Keratinocyte (primary cell): Measurements from ENCODE around the gene TEX19. TPM values are rescaled to one million over a fixed set of nuclear protein-coding genes. Genes with fewer than 3 reads are reported as not detected.

ENCODE experiments used
- DNase-seq: peaks from one replicate; pipeline ENCODE4 v3.0.0-alpha.2; 2011; ENCODE audit warnings: low read depth, missing footprints, low spot score
- FAIRE-seq: peaks from 2 replicates; lab custom pipeline; 2011; peaks lifted over from hg19 to GRCh38; lab: Jason Lieb, UNC
- H2AFZ ChIP-seq: 2 replicates; pipeline ENCODE4 v1.6.0; 2012; ENCODE audit warnings: low read length, control low read depth, inconsistent platforms; ENCODE audit not compliant: control insufficient read depth
- H3K27ac ChIP-seq: 2 replicates; pipeline ENCODE4 v1.5.1; 2011; ENCODE audit warnings: low read length; ENCODE audit not compliant: control insufficient read depth, insufficient read depth
- H3K27me3 ChIP-seq: 3 replicates; pipeline ENCODE4 v1.6.0; 2011; ENCODE audit warnings: low read length; ENCODE audit not compliant: control insufficient read depth, insufficient read depth; ENCODE audit errors: extremely low read depth
- H3K36me3 ChIP-seq, 2 experiments: 2 replicates in 1 of 2; 3 replicates in 1 of 2; pipeline ENCODE4 v1.5.1; 2011; ENCODE audit warnings: low read length in 2 of 2, mild to moderate bottlenecking in 1 of 2; ENCODE audit not compliant: control insufficient read depth in 2 of 2, insufficient read depth in 2 of 2; ENCODE audit errors: extremely low read depth in 1 of 2
- H3K4me1 ChIP-seq: 3 replicates; pipeline ENCODE4 v1.5.1; 2011; ENCODE audit warnings: low read length; ENCODE audit not compliant: control insufficient read depth, insufficient read depth; ENCODE audit errors: extremely low read depth
- H3K4me2 ChIP-seq: 3 replicates; pipeline ENCODE4 v1.6.0; 2011; ENCODE audit warnings: low read depth, low read length; ENCODE audit not compliant: control insufficient read depth, insufficient read depth; ENCODE audit errors: extremely low read depth
- H3K4me3 ChIP-seq, 3 experiments: fragments of 200-600 bp in 1 of 3; sonication (generic) in 1 of 3; 2 replicates in 2 of 3; 3 replicates in 1 of 3; pipeline ENCODE4 v1.5.1; 2011 to 2016; ENCODE audit warnings: low read length in 3 of 3, mild to moderate bottlenecking in 3 of 3, control low read depth in 2 of 3, inconsistent platforms in 1 of 3, low read depth in 1 of 3, mixed read lengths in 1 of 3, mixed run types in 1 of 3, moderate library complexity in 1 of 3; ENCODE audit not compliant: control insufficient read depth in 2 of 3, insufficient read depth in 2 of 3; ENCODE audit errors: extremely low read depth in 1 of 3
- H3K79me2 ChIP-seq: 2 replicates; pipeline ENCODE4 v1.6.0; 2012; ENCODE audit warnings: low read length; ENCODE audit not compliant: control insufficient read depth, insufficient read depth
- H3K9ac ChIP-seq: 3 replicates; pipeline ENCODE4 v1.6.0; 2011; ENCODE audit warnings: low read length; ENCODE audit not compliant: control insufficient read depth, insufficient read depth; ENCODE audit errors: extremely low read depth
- H3K9me1 ChIP-seq: 3 replicates; pipeline ENCODE4 v1.6.0; 2011; ENCODE audit warnings: low read length; ENCODE audit not compliant: control insufficient read depth, insufficient read depth; ENCODE audit errors: extremely low read depth
- H3K9me3 ChIP-seq: 2 replicates; pipeline ENCODE4 v1.5.1; 2012; ENCODE audit warnings: low read depth, low read length; ENCODE audit not compliant: control insufficient read depth
- H4K20me1 ChIP-seq: 3 replicates; pipeline ENCODE4 v1.6.0; 2011; ENCODE audit warnings: low read length; ENCODE audit not compliant: control insufficient read depth, insufficient read depth; ENCODE audit errors: extremely low read depth
- EZH2 ChIP-seq: IDR thresholded peaks from one replicate; pipeline ENCODE4 v1.6.1; 2012; ENCODE audit warnings: inconsistent platforms, mild to moderate bottlenecking, low read length, moderate library complexity
- dilution Hi-C: fragments of 300-500 bp; cut with MboI; formaldehyde crosslinking; loops from one replicate; pipeline ENCODE4 v1.7.0; 2020; ENCODE audit warnings: low sequenced_read_pairs; ENCODE audit not compliant: extremely low pct_ligation_motif_present
- polyA plus RNA-seq, 5 experiments: library from polyadenylated mRNA; depleted of rRNA in 3 of 5; stranded (reverse) in 3 of 5; stranded (forward) in 1 of 5; unstranded in 1 of 5; fragments of >200 nt; gene quantifications; 1 replicate in 1 of 5; 2 replicates in 3 of 5; 3 replicates in 1 of 5; pipeline versions ENCODE4 v1.2.1 to v1.2.3, GENCODE V29; 2011 to 2012; ENCODE audit warnings: missing spikeins in 2 of 5, low read depth in 1 of 5, low replicate concordance in 1 of 5
- TF ChIP-seq, protein P1 (sequence below), 3 experiments: IDR thresholded peaks in 1 of 3; conservative IDR thresholded peaks in 1 of 3; optimal IDR thresholded peaks in 1 of 3; 2 replicates in 2 of 3; 3 replicates in 1 of 3; pipeline versions ENCODE3 to v1.5.1; 2011; ENCODE audit warnings: low read length in 3 of 3, mild to moderate bottlenecking in 3 of 3, moderate library complexity in 2 of 3, control low read depth in 1 of 3, inconsistent platforms in 1 of 3; ENCODE audit not compliant: insufficient read depth in 2 of 3; ENCODE audit errors: extremely low read depth in 1 of 3

TEX19 gene
- polyA plus RNA-seq, 1 donor (not counting 4 experiments of a cell fraction or from before 2014, with no cell fraction given), result not detected

DNA sequence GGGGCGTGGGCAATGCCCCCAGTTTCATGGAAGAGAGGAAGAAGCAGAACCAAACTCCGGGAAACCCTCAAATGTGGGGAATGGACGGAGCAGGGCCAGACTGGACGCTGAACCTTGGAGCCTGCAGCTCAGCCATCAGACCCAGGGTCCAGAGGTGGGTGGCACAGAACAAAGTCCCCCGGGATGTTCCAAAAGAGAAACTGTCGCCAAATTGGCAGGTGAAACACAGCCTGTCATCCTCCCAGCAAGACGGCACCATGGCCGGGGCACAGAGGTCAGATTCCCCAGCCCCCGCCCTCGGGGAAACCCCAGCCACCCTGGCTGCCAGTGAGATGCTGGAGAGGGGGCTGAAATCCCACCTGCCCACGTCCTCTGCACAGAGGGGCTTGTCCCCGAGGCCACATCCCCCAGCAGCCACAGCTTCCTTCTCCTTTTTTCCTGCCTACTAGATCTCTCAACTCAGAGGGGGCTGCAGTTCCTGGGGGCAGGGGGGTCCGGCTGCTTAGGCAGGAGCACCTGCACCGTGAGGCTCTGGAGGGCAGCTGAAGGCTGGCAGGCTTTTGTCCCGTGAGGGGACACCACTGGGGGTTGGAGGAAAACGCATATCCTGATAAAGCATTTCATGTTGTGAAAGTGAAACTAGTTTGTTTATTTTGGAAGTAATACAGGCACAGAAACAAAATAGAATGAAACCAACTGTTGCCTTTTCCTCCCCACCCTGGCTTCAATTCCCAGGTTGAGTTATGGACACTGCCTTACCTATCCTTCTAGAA, 24.2 kb upstream of the TEX19 start:
- Histone ChIP-seq H3K79me2 (no peaks in the 10 kb centered on the region), H3K4me1 (peaks cover 58% of the 10 kb centered on the region), H4K20me1 (no peaks in the 10 kb centered on the region), H3K9me1 (no peaks in the 10 kb centered on the region), H3K4me2 (peak overlapping the region; percentile 90), H3K9ac (peak overlapping the region; percentile 28), H3K9me3 (no peaks in the 10 kb centered on the region), H3K27me3 (peaks cover 19% of the 10 kb centered on the region), H3K27ac (peak overlapping the region; percentile 25), H2AFZ (peak overlapping the region; percentile 40), H3K4me3 (peak overlapping the region in 2 of 3 experiments; percentile 63 to 66), H3K36me3 (no peaks in the 10 kb centered on the region)
- dilution Hi-C loops, result no loop called here
- no peak for TF ChIP-seq EZH2
- peak; percentile 34 for FAIRE-seq
- no peak for DNase-seq

DNA sequence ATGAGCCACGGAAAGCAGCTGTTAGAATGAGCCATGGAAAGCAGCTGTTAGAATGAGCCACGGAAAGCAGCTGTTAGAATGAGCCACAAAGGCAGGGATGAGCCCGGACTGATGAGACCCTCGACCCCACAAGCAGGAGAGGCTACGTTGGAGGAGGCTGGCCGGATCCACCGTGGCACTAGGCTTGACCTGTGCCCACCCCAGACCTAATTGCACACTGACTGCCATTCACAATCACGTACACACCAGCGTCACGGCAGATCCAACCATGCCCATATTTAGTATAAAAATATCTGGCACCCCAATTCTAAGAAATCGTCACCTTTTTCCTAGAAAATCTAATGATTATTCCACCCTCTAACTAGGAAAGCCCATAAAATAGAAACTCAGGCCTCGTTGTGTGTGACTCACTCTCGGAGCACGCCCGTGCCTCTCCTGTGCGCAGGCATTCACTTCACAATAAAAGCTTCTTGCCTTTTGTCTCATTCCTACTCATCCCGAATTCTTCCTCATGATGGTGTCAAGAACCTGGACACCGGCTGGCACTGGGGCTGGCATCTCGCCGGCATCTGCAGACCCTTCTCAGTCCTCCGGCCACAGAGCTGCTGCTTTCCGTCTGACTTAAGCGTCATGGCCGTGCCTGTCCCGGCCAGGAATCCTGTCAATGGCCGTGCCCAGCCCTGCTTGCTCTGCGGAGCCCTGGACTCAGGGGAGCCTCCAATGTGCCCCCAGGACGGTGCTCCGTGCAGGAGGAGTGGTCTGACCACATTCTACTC, 20.0 kb upstream of the TEX19 start:
- no peaks in the 10 kb centered on the region for H4K20me1 ChIP-seq
- peak overlapping the region; percentile 74 for H3K9ac ChIP-seq
- H3K36me3 ChIP-seq, result no peaks in the 10 kb centered on the region
- peak; percentile 89 for FAIRE-seq
- H3K79me2 ChIP-seq, result no peaks in the 10 kb centered on the region
- peak overlapping the region; percentile 94 for H2AFZ ChIP-seq
- dilution Hi-C loops, result no loop called here
- peak overlapping the region in 2 of 3 experiments; percentile 65 to 67 for H3K4me3 ChIP-seq
- no peaks in the 10 kb centered on the region for H3K9me1 ChIP-seq
- H3K27ac ChIP-seq, result peak overlapping the region; percentile 82
- peaks cover 34% of the 10 kb centered on the region for H3K4me1 ChIP-seq
- DNase-seq, result peak; percentile 33
- no peak for TF ChIP-seq EZH2
- TF ChIP-seq, protein P1, sequence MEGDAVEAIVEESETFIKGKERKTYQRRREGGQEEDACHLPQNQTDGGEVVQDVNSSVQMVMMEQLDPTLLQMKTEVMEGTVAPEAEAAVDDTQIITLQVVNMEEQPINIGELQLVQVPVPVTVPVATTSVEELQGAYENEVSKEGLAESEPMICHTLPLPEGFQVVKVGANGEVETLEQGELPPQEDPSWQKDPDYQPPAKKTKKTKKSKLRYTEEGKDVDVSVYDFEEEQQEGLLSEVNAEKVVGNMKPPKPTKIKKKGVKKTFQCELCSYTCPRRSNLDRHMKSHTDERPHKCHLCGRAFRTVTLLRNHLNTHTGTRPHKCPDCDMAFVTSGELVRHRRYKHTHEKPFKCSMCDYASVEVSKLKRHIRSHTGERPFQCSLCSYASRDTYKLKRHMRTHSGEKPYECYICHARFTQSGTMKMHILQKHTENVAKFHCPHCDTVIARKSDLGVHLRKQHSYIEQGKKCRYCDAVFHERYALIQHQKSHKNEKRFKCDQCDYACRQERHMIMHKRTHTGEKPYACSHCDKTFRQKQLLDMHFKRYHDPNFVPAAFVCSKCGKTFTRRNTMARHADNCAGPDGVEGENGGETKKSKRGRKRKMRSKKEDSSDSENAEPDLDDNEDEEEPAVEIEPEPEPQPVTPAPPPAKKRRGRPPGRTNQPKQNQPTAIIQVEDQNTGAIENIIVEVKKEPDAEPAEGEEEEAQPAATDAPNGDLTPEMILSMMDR (optimal IDR thresholded peaks at IDR 0.05 in 1 of 3, IDR thresholded peaks at IDR 0.05 in 1 of 3, conservative IDR thresholded peaks at IDR 0.05 in 1 of 3; ENCODE audit: extremely low read depth in 1 of 3, insufficient read depth in 2 of 3, low read length in 3 of 3), result no peak
- H3K9me3 ChIP-seq, result no peaks in the 10 kb centered on the region
- peak overlapping the region; percentile 91 for H3K4me2 ChIP-seq
- H3K27me3 ChIP-seq, result peaks cover 11% of the 10 kb centered on the region
